Mesenchymal stem cell (in vitro differentiated cells and primary cell): Measurements from ENCODE around the gene PCDH10.

Experiments used
- DNase-seq: peaks from one replicate; pipeline ENCODE4 v3.0.0-alpha.2; 2013
- H2AFZ ChIP-seq: one replicate; pipeline ENCODE4 v1.6.1; 2013; ENCODE audit warnings: low read depth, mild to moderate bottlenecking, control low read depth, inconsistent platforms, low read length, moderate library complexity
- H2AK5ac ChIP-seq: 2 replicates; pipeline ENCODE4 v1.6.1; 2013; ENCODE audit warnings: low read length, moderate library complexity, mild to moderate bottlenecking, inconsistent platforms; ENCODE audit not compliant: severe bottlenecking
- H2BK120ac ChIP-seq: one replicate; pipeline ENCODE4 v1.6.1; 2013; ENCODE audit warnings: low read depth, mild to moderate bottlenecking, inconsistent platforms, low read length, moderate library complexity
- H2BK12ac ChIP-seq, 2 experiments: one replicate each; pipeline ENCODE4 v1.6.1; 2013; ENCODE audit warnings: inconsistent platforms in 2 of 2, low read length in 2 of 2, mild to moderate bottlenecking in 2 of 2, moderate library complexity in 2 of 2, control low read depth in 1 of 2
- H2BK15ac ChIP-seq: one replicate; pipeline ENCODE4 v1.6.1; 2013; ENCODE audit warnings: mild to moderate bottlenecking, low read depth, inconsistent platforms; ENCODE audit not compliant: poor library complexity, severe bottlenecking
- H2BK5ac ChIP-seq: 2 replicates; pipeline ENCODE4 v1.6.1; 2013; ENCODE audit warnings: low read depth, mild to moderate bottlenecking, low read length, control low read depth, inconsistent platforms; ENCODE audit not compliant: poor library complexity, severe bottlenecking
- H3K14ac ChIP-seq, 2 experiments: one replicate each; pipeline ENCODE4 v1.6.1; 2013; ENCODE audit warnings: inconsistent platforms in 2 of 2, low read length in 2 of 2, control low read depth in 1 of 2, mild to moderate bottlenecking in 1 of 2, moderate library complexity in 1 of 2
- H3K18ac ChIP-seq, 2 experiments: one replicate each; pipeline ENCODE4 v1.6.1; 2013; ENCODE audit warnings: inconsistent platforms in 2 of 2, low read length in 2 of 2, control low read depth in 1 of 2, low read depth in 1 of 2, mild to moderate bottlenecking in 1 of 2
- H3K23ac ChIP-seq, 2 experiments: one replicate each; pipeline ENCODE4 v1.6.1; 2013; ENCODE audit warnings: inconsistent platforms in 2 of 2, low read length in 2 of 2, mild to moderate bottlenecking in 2 of 2, moderate library complexity in 2 of 2, control low read depth in 1 of 2
- H3K27ac ChIP-seq: 2 replicates; pipeline ENCODE4 v1.5.1; 2013; ENCODE audit warnings: mild to moderate bottlenecking, moderate library complexity, low read length, control low read depth, inconsistent platforms; ENCODE audit not compliant: poor library complexity, severe bottlenecking
- H3K27me3 ChIP-seq, 2 experiments: 2 replicates each; pipeline versions ENCODE4 v1.6.1 to v1.7.0; 2013; ENCODE audit warnings: low read length in 2 of 2, mild to moderate bottlenecking in 2 of 2, moderate library complexity in 2 of 2, control low read depth in 1 of 2, inconsistent platforms in 1 of 2; ENCODE audit not compliant: control insufficient read depth in 1 of 2, insufficient read depth in 1 of 2
- H3K36me3 ChIP-seq, 2 experiments: 2 replicates each; pipeline versions ENCODE4 v1.6.1 to v1.7.0; 2013; ENCODE audit warnings: low read length in 2 of 2, control low read depth in 1 of 2, inconsistent platforms in 1 of 2, low read depth in 1 of 2, mild to moderate bottlenecking in 1 of 2; ENCODE audit not compliant: insufficient read depth in 2 of 2, control insufficient read depth in 1 of 2
- H3K4ac ChIP-seq, 2 experiments: one replicate each; pipeline ENCODE4 v1.6.1; 2013; ENCODE audit warnings: inconsistent platforms in 2 of 2, low read length in 2 of 2, mild to moderate bottlenecking in 2 of 2, moderate library complexity in 2 of 2, control low read depth in 1 of 2, low read depth in 1 of 2
- H3K4me1 ChIP-seq: 2 replicates; pipeline ENCODE4 v1.6.1; 2013; ENCODE audit warnings: low read depth, low read length, control low read depth; ENCODE audit not compliant: control insufficient read depth, insufficient read depth
- H3K4me2 ChIP-seq: 2 replicates; pipeline ENCODE4 v1.6.1; 2013; ENCODE audit warnings: low read length, mild to moderate bottlenecking, inconsistent platforms; ENCODE audit not compliant: poor library complexity, severe bottlenecking
- H3K4me3 ChIP-seq, 2 experiments: 2 replicates each; pipeline versions ENCODE4 v1.5.1 to v1.7.0; 2013; ENCODE audit warnings: low read length in 2 of 2, mild to moderate bottlenecking in 2 of 2, control low read depth in 1 of 2, low read depth in 1 of 2; ENCODE audit not compliant: insufficient read depth in 1 of 2
- H3K79me1 ChIP-seq: replicated peaks from 2 replicates; pipeline ENCODE4 v1.6.1; 2013; ENCODE audit warnings: mild to moderate bottlenecking, control low read depth, low read length, inconsistent platforms; ENCODE audit not compliant: poor library complexity, severe bottlenecking
- H3K9ac ChIP-seq: 2 replicates; pipeline ENCODE4 v1.7.0; 2013; ENCODE audit warnings: mild to moderate bottlenecking, low read length, moderate library complexity
- H3K9me3 ChIP-seq: 2 replicates; pipeline ENCODE4 v1.7.0; 2013; ENCODE audit warnings: mild to moderate bottlenecking, low read length; ENCODE audit not compliant: control insufficient read depth
- H4K8ac ChIP-seq: one replicate; pipeline ENCODE4 v1.6.1; 2013; ENCODE audit warnings: inconsistent platforms, mild to moderate bottlenecking, low read length, moderate library complexity
- H4K91ac ChIP-seq: one replicate; pipeline ENCODE4 v1.6.1; 2013; ENCODE audit warnings: mild to moderate bottlenecking, low read length, inconsistent platforms
- WGBS: methylation state at CpG from one replicate; pipeline ENCODE4 v1.1.7; 2013; ENCODE audit warnings: mixed read lengths; 5-methylcytosine and 5-hydroxymethylcytosine counted together

Gene PCDH10

DNA sequence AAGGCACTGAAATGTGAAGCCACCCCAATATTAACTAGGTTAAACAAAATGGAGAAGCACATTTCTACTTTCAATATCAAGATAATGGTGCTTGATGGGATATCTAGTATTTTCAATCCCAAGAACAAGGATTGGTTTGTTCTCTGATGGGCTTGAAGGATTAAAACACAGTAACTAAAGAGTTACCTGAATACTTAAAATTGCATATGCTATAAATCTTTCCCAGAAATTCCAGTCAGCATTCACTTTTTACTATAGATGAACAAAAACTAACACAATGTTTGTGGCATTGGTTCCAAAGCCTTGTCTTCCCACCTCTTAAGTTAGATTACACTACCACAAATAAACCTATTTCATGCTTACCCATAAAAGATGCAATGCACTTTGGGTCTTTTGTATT lies 3.9 kb upstream of the PCDH10 start:
- Histone ChIP-seq H3K36me3 (no peaks in the 10 kb centered on the region), H3K4me3 (no peak overlapping the region), H2BK5ac (no peak overlapping the region), H2AFZ (no peak overlapping the region), H3K4me2 (no peak overlapping the region), H3K18ac (no peak overlapping the region), H3K4ac (no peak overlapping the region), H3K27me3 (peaks cover under 1 to 65% of the 10 kb centered on the region in 2 experiments), H3K9ac (no peak overlapping the region), H3K9me3 (no peaks in the 10 kb centered on the region), H2BK120ac (no peak overlapping the region), H3K4me1 (peaks cover 2% of the 10 kb centered on the region), H3K27ac (no peak overlapping the region), H2BK15ac (no peak overlapping the region), H3K14ac (no peak overlapping the region), H3K79me1 (no peaks in the 10 kb centered on the region), H2AK5ac (no peak overlapping the region), H2BK12ac (no peak overlapping the region), H4K91ac (no peak overlapping the region), H3K23ac (no peak overlapping the region), H4K8ac (no peak overlapping the region)
- no peak for DNase-seq

DNA sequence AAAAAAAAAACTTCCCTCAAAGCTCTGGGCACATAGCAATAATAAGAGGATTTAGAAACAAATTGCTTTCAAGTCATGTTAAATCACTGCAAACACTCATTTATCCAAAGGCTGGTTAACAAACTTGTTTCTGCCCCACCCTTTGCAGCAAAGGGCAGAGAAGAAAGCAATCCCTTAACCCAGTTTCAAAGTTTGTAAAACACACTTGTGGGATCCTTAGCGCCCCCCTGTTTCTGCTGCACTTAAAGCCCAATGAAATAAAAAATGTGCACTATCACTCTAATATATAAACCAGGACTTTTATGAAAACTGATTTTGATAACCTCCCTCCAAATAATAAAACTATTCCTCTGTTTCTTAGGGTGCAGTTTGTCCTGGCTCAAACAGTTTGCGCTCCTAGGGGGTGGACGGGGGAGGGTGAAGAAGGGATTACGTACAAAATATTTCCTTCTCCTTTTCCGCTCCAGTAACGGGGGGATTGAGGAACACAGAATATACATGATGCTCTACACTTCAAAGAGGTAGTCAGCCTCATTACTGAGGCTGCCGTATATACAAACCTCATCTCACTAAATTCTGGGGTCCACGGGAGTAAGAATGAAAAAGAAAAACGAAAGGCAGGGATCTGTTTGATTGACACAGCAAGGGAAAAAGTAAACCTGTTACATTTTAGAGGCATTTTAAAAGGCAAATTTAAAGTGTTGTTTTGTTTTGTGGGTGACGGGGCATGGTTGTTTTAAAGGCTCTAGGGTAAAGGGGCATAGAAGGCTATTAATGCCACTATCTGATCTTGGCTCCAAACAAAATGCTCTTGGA lies 3.1 kb upstream of the PCDH10 start:
- H2BK5ac ChIP-seq = no peak overlapping the region
- no peaks in the 10 kb centered on the region for H3K79me1 ChIP-seq
- no peak overlapping the region for H3K27ac ChIP-seq
- H2BK12ac ChIP-seq = no peak overlapping the region
- peak overlapping the region; percentile 98 for H3K4me2 ChIP-seq
- no peak overlapping the region for H2BK120ac ChIP-seq
- no peak overlapping the region for H2BK15ac ChIP-seq
- H3K9ac ChIP-seq = peak overlapping the region; percentile 25
- no peak overlapping the region for H4K8ac ChIP-seq
- no peaks in the 10 kb centered on the region for H3K36me3 ChIP-seq
- no peak overlapping the region for H3K14ac ChIP-seq
- H3K18ac ChIP-seq = no peak overlapping the region
- H3K23ac ChIP-seq = no peak overlapping the region
- peaks cover 6 to 70% of the 10 kb centered on the region in 2 experiments for H3K27me3 ChIP-seq
- peak overlapping the region in 1 of 2 experiments; percentile 85 for H3K4me3 ChIP-seq
- DNase-seq = no peak
- no peak overlapping the region for H2AFZ ChIP-seq
- H3K4ac ChIP-seq = no peak overlapping the region
- 31% methylated on average over 7 of the region's 10 CpGs for WGBS
- peaks cover 9% of the 10 kb centered on the region for H3K4me1 ChIP-seq
- H2AK5ac ChIP-seq = no peak overlapping the region
- H4K91ac ChIP-seq = no peak overlapping the region
- no peaks in the 10 kb centered on the region for H3K9me3 ChIP-seq

DNA sequence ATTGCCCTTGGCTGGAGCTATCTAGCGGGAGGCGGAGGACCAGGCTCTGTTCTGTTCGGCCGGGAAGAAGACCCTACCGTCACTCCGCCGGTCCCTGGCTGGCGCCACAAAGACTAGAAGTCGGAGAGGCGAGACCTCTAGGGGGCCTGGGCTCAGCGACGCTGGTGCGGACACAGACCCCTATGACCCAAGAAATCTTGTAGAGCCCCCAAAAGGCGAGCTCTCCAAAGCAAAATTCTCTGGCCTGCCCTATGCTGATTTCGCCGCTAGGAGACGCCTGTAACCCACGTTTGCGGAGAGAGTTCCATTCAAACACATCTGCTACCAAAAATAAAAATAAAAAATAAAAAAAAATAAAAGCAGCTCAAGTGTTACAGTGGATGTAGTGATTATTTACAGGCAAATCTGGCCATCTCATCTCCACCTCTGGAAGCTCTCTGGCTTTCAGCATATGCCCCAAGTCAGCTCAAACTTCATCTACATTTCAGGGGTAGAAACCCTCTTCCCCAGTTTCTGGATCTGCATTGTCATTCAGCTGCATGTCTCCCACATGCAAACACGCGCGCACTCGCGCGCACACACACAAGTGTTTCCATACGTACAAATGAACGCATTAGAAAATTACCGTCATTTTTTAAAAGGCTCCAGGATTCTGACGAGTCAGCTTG lies 2.4 kb upstream of the PCDH10 start:
- Histone ChIP-seq H3K27me3 (peaks cover 13 to 77% of the 10 kb centered on the region in 2 experiments), H2AK5ac (no peak overlapping the region), H3K18ac (no peak overlapping the region), H2AFZ (peak overlapping the region; percentile 48), H3K4me1 (peaks cover 17% of the 10 kb centered on the region), H3K9me3 (no peaks in the 10 kb centered on the region), H2BK12ac (no peak overlapping the region), H3K23ac (no peak overlapping the region), H2BK120ac (no peak overlapping the region), H3K4me3 (peak overlapping the region; percentile 63 to 85), H2BK5ac (no peak overlapping the region), H3K27ac (no peak overlapping the region), H3K79me1 (no peaks in the 10 kb centered on the region), H3K14ac (no peak overlapping the region), H3K36me3 (no peaks in the 10 kb centered on the region), H4K8ac (no peak overlapping the region), H3K4ac (no peak overlapping the region), H4K91ac (no peak overlapping the region), H3K4me2 (peak overlapping the region; percentile 98), H3K9ac (peak overlapping the region; percentile 25), H2BK15ac (no peak overlapping the region)
- 3% methylated on average over 20 of the region's 29 CpGs for WGBS
- DNase-seq = peak; percentile 77

DNA sequence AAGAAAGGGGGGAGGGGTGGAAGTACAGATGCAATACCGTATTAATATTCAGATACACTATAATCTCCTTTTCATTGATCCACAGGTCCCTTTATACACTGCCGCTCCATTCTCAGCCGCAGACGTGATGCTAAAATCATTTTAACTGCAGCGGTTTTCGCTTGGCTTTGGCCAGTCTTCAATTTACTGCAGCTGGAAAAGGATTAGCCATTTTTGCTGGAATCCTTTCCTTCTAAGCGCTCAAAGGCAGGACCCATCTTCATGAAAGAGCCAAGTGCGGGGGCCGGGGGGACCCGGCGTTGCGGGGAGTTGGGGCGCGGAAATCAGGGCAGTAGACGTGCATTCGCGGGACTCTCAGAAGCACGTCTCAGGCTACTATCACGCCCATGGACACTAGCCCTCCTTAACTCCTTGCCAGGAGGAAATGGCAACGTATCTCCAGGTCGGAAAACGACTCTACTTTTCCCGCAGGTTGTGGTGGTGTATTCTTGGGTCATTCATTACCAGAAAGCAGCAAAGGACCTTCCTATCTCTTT lies 1.7 kb upstream of the PCDH10 start:
- H3K18ac ChIP-seq = no peak overlapping the region
- H3K27me3 ChIP-seq = peaks cover 13 to 84% of the 10 kb centered on the region in 2 experiments
- H3K27ac ChIP-seq = no peak overlapping the region
- DNase-seq = peak; percentile 55
- H2BK5ac ChIP-seq = no peak overlapping the region
- H3K79me1 ChIP-seq = no peaks in the 10 kb centered on the region
- H3K4me1 ChIP-seq = peaks cover 23% of the 10 kb centered on the region
- no peak overlapping the region for H3K23ac ChIP-seq
- no peak overlapping the region for H3K9ac ChIP-seq
- H2BK120ac ChIP-seq = no peak overlapping the region
- no peak overlapping the region for H2BK15ac ChIP-seq
- no peak overlapping the region for H2BK12ac ChIP-seq
- H3K4me3 ChIP-seq = peak overlapping the region in 1 of 2 experiments; percentile 85
- no peak overlapping the region for H2AK5ac ChIP-seq
- H3K9me3 ChIP-seq = no peaks in the 10 kb centered on the region
- H3K4ac ChIP-seq = no peak overlapping the region
- H3K4me2 ChIP-seq = peak overlapping the region; percentile 98
- H3K14ac ChIP-seq = no peak overlapping the region
- 5% methylated on average over 12 of the region's 23 CpGs for WGBS
- H2AFZ ChIP-seq = peak overlapping the region; percentile 33
- H3K36me3 ChIP-seq = no peaks in the 10 kb centered on the region
- H4K91ac ChIP-seq = no peak overlapping the region
- H4K8ac ChIP-seq = no peak overlapping the region
